GM21529 (cell line): ENCODE data around the gene MRS2.

Experiments used
- ATAC-seq: cut with Tn5 transposase; IDR thresholded peaks from one replicate; pipeline ENCODE4 v1.9.1; 2021; ENCODE audit not compliant: unreplicated experiment

The MRS2 gene

DNA sequence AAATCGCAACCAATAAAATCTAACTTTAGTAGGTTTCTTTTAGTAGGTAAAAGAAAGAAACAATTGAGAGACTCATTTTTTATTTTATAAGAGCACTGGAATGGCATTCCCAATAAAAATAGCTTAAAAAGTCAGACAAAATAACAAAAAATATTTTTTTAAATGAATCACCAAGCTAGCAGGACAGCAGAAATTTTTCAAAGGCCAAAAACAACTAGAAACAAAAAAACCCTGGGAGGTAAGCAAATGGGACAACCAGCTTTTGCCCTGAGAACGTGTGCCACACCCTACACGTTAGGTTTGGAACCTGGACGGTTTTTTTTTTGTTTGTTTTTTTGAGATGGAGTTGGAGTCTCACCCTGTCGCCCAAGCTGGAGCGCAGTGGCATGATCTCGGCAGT lies 67.1 kb downstream of the MRS2 start:
- no peak for ATAC-seq

DNA sequence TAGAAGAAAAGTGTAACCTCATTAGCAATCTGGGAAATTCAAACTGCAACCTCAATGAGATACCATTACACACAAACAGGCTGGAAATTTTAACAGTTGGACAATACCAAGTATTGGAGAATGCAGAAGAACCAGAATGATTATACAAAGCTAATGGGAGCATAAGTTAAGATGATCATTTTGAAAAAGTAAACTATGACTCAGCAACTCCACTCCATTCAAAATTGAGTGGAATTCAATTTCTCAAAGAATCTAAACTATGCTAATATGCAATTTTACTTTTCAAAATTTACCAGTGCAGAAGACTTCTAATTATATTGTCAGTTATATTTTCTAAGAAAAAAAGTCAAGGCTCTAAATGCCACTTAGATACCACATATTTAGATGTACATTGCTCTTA lies 69.4 kb downstream of the MRS2 start:
- ATAC-seq: no peak
